Measurements from ENCODE around the gene THADA. TPM values are rescaled to one million over a fixed set of nuclear protein-coding genes. Genes with fewer than 3 reads are reported as not detected.
"Not testable (repeated sequence)": the region's sequence is repeated elsewhere in the genome, so short reads cannot be mapped to it uniquely, and the experiment has no call there.

Gene THADA
- total RNA-seq, 2 experiments from 2014 or later = 32.0 to 32.1 TPM

DNA sequence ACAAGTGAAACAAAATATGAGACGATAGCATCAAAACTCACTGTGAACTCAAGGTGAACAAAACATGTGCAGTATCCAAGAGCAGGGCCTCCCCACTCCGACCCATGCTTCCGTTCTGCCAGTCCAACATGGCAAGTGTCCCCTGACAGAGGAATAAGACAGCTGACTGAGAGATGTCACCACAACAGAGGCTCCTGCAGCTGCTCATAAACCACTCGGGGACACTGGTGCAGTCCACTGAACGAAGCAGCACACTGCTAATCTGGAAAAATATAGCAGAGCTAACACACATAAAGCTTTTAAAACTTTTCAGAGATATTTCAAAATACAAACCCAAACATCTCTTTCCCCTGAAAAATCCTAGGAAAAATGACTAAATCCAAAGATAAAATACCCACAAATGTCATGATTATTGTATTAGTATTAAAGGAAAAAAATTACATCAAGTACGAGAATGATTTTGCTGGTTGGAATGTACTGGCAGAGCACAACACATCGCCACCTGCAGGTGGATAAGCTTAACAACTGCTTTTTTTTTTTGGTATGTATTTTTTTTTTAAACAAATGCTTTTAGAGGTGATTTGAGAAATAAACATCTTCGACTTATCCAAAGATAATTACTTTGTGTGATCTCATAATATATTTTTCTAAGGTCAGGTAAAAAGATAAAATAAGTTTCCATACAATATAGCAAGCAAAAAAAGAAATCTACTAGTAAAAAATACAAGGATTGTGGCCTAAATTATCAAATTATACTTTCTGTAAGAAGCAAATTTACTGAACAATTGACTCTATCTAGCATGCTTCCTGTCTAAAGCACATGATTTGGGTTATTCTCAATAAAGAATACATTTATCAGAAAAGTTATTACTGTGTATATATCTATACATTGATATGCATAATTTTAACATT, 18.6 kb downstream of the THADA start:
- CTCF ChIA-PET = interaction anchor here (0.6 to 4.0 kb wide), 28 partner anchors 8 to 630 kb away, joined by 3 to 27 read pairs (median 4); partner anchors contain the start of gene THADA
- Mint-ChIP-seq H3K4me1 (peaks cover 34% of the 10 kb centered on the region), H3K27me3 (no peaks in the 10 kb centered on the region), H3K36me3 (peaks cover 53% of the 10 kb centered on the region), H3K9me3 (ENCODE audit: low read depth) (no peaks in the 10 kb centered on the region), H3K27ac (peak overlapping the region; percentile 24), H3K4me3 (no peak overlapping the region)
- no peak for DNase-seq
- ATAC-seq = no peak

DNA sequence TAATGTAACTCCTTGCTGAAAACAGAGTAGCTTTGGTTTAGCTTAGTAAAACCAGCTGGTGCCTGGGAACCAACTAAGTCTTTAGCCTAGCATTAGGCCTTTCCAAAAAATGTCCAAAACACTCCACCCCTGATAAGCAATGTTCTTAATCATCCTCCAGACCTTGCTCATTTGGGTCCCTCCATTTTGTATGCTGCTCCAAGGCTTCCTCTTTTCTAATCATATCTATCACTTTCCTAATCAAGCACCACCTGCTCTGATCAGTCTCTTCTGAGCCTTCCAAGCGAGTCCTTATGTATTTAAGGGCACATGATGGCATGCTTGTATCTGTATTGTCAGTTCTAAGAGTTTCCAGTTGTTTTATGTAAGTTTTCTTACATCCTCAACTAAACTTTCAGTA, 23.6 kb downstream of the THADA start:
- ATAC-seq = no peak
- CTCF ChIA-PET = interaction anchor here (2.5 kb wide), 1 partner anchor 8 kb away, joined by 8 read pairs; no protein-coding TSS in a partner anchor
- no peak for DNase-seq
- Mint-ChIP-seq H3K27me3 (no peaks in the 10 kb centered on the region), H3K27ac (peak overlapping the region; percentile 55), H3K4me3 (no peak overlapping the region), H3K4me1 (peaks cover 56% of the 10 kb centered on the region), H3K9me3 (ENCODE audit: low read depth) (no peaks in the 10 kb centered on the region), H3K36me3 (peaks cover 56% of the 10 kb centered on the region)

DNA sequence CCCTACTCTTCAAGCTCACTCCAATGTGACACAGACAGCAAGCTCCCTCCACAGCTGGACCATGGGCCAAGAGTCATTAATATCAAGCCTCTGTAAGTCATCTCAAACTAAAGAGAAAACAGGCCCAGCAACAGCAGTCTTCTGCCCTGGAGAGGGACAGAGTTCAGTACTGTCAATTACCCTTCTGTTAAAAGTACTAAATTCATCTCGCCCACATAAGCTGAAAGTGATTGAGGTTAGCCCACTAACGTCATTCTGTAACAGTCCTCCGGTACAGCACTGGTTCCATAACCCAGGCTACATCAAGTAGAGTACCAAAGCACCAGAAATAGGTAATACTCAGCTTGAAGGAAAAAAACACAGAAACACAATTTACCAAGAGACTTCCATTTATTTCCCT, 25.9 kb downstream of the THADA start:
- peaks cover 65% of the 10 kb centered on the region for H3K4me1 Mint-ChIP-seq
- peak overlapping the region; percentile 90 for H3K27ac Mint-ChIP-seq
- H3K27me3 Mint-ChIP-seq = no peaks in the 10 kb centered on the region
- H3K36me3 Mint-ChIP-seq = peaks cover 61% of the 10 kb centered on the region
- peak; percentile 89 for ATAC-seq
- peak overlapping the region; percentile 57 for H3K4me3 Mint-ChIP-seq
- CTCF ChIA-PET = interaction anchor here (0.6 to 2.5 kb wide), 5 partner anchors 9 to 1037 kb away, joined by 3 to 15 read pairs (median 3); no protein-coding TSS in a partner anchor
- H3K9me3 Mint-ChIP-seq (ENCODE audit: low read depth) = no peaks in the 10 kb centered on the region
- peak; percentile 80 for DNase-seq

DNA sequence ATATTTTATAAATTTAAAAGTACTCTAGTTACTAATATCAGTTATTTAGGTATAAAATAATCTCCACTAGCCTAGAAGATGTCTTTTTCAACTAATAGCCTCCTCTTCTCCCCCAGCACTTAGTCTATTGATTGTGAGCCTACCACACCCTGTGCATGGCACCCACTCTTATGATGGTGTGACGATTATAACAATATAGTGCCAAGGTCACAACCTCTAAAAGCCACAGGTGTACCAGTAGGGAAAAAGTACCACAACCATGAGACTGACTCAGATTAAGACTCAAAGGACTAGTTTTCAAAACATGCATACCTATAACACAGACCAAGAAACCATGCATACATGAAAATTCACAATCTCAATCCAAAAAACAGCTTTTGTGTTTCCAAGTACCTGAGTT, 27.6 kb downstream of the THADA start:
- ATAC-seq (peak; percentile 44), DNase-seq (no peak)
- Mint-ChIP-seq H3K27me3 (no peaks in the 10 kb centered on the region), H3K36me3 (peaks cover 61% of the 10 kb centered on the region), H3K4me1 (peaks cover 74% of the 10 kb centered on the region), H3K9me3 (ENCODE audit: low read depth) (no peaks in the 10 kb centered on the region), H3K27ac (peak overlapping the region; percentile 26), H3K4me3 (no peak overlapping the region)
- CTCF ChIA-PET = interaction anchor here (1.1 to 4.8 kb wide), 2 partner anchors 8 to 27 kb away, joined by 4 to 27 read pairs; no protein-coding TSS in a partner anchor

DNA sequence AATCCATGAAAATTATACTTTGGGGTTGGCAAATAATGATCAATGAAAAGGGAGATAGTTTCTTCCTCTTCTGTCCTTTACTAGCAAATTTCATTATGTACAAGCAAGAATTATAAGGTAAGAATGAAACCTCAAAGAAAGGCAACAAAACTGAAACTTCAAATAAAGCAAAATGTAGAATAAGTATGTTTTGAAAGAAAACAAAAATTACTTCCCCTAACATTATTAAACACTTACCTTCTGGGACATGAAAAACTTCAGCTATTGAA, 29.4 kb downstream of the THADA start:
- ATAC-seq (no peak), DNase-seq (no peak)
- Mint-ChIP-seq H3K27ac (peak overlapping the region; percentile 58), H3K4me1 (peaks cover 80% of the 10 kb centered on the region), H3K4me3 (peak overlapping the region; percentile 1), H3K36me3 (peaks cover 59% of the 10 kb centered on the region), H3K9me3 (ENCODE audit: low read depth) (no peaks in the 10 kb centered on the region), H3K27me3 (no peaks in the 10 kb centered on the region)
- CTCF ChIA-PET = interaction anchor here (0.6 to 4.8 kb wide), 6 partner anchors 10 to 825 kb away, joined by 3 to 27 read pairs (median 4); no protein-coding TSS in a partner anchor

DNA sequence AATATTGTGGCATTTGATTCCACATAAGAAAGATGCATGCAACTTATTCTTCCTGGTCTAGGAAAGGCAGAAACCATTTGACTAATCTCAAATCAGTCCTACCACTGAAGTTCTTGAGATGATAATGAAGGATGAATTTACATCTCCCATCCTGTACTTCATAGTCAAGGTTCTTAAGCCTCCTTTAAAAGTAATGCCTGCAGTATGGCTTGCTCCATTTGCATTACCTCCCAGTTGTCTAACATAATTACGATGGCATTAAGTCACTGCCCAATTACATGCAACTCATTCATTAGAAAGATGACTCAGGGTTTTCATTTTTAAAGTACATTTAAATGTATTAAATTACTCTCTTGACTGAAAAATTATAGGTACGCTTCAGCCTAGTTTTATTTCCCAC, 32.2 kb downstream of the THADA start:
- Mint-ChIP-seq H3K4me3 (no peak overlapping the region), H3K36me3 (peaks cover 52% of the 10 kb centered on the region), H3K27ac (no peak overlapping the region), H3K4me1 (peaks cover 82% of the 10 kb centered on the region), H3K9me3 (ENCODE audit: low read depth) (no peaks in the 10 kb centered on the region), H3K27me3 (no peaks in the 10 kb centered on the region)
- ATAC-seq = no peak
- no peak for DNase-seq
- CTCF ChIA-PET = interaction anchor here (1.0 to 4.8 kb wide), 2 partner anchors 13 to 15 kb away, joined by 4 to 27 read pairs; no protein-coding TSS in a partner anchor

DNA sequence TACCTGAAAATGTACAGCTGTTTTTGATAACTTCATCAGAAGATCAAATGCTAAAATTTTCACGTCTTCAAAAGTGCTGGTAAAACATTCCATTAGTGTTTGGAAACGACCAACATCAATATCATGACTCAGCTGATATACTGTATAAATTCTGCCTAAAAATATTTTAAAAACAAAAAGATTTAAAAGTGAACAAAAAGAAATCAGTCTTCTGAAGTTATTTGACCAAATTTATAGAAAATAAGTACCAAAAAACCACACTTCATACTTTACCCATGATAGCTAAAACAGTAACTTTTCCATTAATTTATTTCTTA, 35.6 kb downstream of the THADA start:
- peak overlapping the region; percentile 48 for H3K4me3 Mint-ChIP-seq
- H3K36me3 Mint-ChIP-seq = peaks cover 50% of the 10 kb centered on the region

DNA sequence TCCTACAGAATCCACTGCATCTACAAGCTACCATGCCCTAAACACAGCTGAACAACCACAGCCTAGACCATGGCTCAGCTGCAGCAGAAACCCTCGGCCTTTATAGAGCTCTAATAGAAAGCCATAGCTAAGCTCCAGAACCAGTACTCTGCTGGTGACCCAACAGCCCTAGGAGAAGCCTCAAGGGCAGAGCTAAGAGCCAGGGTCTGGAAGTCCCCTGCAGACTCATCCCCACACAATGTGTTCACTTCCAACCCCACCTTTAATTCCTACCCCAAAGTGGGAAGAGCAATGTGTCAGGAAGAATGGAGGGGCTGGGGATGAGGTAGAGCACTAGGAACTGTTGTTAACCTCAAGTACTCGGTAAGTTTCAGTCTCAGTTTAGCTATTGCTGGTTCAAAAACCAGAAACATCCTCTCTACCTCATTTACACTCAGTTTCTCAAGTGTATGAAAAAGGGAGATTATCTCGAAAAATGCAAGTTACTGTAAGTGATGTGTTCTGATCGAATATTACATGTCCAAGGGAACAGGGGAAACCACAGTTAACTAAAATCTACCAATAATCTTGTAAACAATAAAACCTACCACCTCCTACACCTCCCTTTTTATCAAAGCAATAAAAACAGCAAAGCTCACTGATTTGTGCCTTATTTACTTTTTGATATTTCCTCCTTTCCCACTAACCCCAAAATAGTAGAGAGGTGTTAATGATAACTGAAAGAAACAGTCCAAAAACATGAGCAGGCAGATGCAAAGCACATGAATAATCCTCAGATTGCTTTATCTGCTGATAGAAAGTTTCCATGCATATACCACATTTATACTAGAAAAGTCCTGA, 36.2 kb downstream of the THADA start:
- no peaks in the 10 kb centered on the region for H3K27me3 Mint-ChIP-seq
- peaks cover 58% of the 10 kb centered on the region for H3K4me1 Mint-ChIP-seq
- DNase-seq (peak; percentile 47), ATAC-seq (peak; percentile 84)
- peaks cover 49% of the 10 kb centered on the region for H3K36me3 Mint-ChIP-seq
- peak overlapping the region; percentile 86 for H3K27ac Mint-ChIP-seq
- CTCF ChIA-PET = interaction anchor here (0.6 to 1.9 kb wide), 8 partner anchors 11 to 579 kb away, joined by 3 to 15 read pairs (median 4); partner anchors contain the start of gene THADA
- H3K9me3 Mint-ChIP-seq (ENCODE audit: low read depth) = no peaks in the 10 kb centered on the region
- H3K4me3 Mint-ChIP-seq = peak overlapping the region; percentile 48

More for the DNA sequence above, 35.6 kb downstream of the THADA start:
- Mint-ChIP-seq H3K4me1 (peaks cover 61% of the 10 kb centered on the region), H3K27me3 (no peaks in the 10 kb centered on the region), H3K9me3 (ENCODE audit: low read depth) (no peaks in the 10 kb centered on the region), H3K27ac (peak overlapping the region; percentile 86)
- CTCF ChIA-PET = interaction anchor here (0.7 to 1.9 kb wide), 8 partner anchors 10 to 433 kb away, joined by 3 to 15 read pairs (median 4); partner anchors contain the start of gene THADA
- ATAC-seq (no peak), DNase-seq (no peak)

DNA sequence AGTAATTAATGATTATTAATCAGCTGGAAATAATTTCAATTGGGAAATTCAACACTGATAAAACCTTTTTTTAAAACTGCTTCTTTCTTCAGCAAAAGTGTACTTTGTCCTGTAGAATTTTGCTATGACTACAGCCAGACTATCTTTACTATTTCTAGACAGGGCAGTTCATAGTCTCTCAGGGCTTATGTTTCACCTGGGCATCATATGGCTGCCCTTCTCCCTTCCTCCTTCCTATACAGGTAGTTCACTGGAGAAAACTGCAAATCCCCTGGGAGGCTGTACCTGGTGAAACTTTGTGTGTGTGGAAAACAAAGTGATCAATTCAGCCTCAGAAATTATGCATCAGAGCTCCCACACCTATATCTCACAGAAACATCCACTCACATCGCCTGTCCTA, 38.6 kb downstream of the THADA start:
- Mint-ChIP-seq H3K36me3 (peaks cover 43% of the 10 kb centered on the region), H3K4me1 (peaks cover 37% of the 10 kb centered on the region), H3K27ac (no peak overlapping the region), H3K9me3 (ENCODE audit: low read depth) (no peaks in the 10 kb centered on the region), H3K4me3 (no peak overlapping the region), H3K27me3 (no peaks in the 10 kb centered on the region)
- ATAC-seq = no peak
- CTCF ChIA-PET = interaction anchor here (1.9 kb wide), 1 partner anchor 20 kb away, joined by 7 read pairs; no protein-coding TSS in a partner anchor
- no peak for DNase-seq

DNA sequence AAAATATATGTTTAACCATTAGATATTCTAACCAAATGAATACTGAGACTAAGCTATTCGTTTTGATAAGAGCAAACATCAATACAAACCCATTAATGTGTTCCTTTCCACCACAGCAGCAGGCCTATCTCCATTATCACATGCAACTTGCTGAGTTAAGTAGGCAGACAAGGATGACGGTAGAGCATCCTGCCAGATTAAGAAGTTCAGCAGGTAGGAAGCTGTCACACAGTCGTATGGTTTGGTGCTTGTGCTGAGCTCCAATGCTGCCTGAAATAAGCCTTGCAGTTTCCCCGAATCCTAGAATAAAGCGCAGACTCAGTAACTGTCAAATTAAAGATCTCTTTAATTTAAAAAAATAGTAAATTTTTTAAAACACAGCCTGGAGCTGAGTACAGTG, 39.6 kb downstream of the THADA start:
- peaks cover 27% of the 10 kb centered on the region for H3K4me1 Mint-ChIP-seq
- H3K27ac Mint-ChIP-seq = no peak overlapping the region
- no peaks in the 10 kb centered on the region for H3K9me3 Mint-ChIP-seq (ENCODE audit: low read depth)
- DNase-seq (no peak), ATAC-seq (no peak)
- no peak overlapping the region for H3K4me3 Mint-ChIP-seq
- CTCF ChIA-PET = interaction anchor here (0.8 to 1.9 kb wide), 3 partner anchors 9 to 21 kb away, joined by 3 to 7 read pairs (median 5); no protein-coding TSS in a partner anchor
- no peaks in the 10 kb centered on the region for H3K27me3 Mint-ChIP-seq
- peaks cover 42% of the 10 kb centered on the region for H3K36me3 Mint-ChIP-seq

DNA sequence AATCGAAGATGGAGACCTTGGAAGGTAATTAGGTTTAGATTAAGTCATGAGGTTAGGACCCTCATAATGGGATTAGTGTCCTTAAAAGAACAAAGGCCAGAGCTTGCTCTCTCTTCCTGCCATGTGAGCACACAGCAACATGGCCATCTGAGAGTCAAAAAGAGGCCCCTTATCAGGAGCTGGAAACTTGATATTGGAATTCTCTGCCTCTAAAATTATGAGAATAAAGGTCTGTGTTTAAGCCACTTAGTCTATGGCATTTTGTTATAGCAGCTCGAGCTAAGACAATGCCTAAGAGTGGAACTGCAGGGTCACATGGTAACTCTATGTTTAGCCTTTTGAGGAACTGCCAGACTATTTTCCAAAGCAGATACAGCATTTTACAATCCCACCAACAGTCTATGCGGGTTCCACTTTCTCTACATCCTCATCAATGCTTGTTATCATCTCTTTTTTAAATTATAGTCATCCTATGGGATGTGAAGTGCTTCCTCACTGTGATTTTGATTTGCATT, 42.4 kb downstream of the THADA start:
- DNase-seq = no peak
- Mint-ChIP-seq H3K27me3 (no peaks in the 10 kb centered on the region), H3K9me3 (ENCODE audit: low read depth) (no peaks in the 10 kb centered on the region), H3K4me1 (peaks cover 12% of the 10 kb centered on the region), H3K4me3 (no peak overlapping the region), H3K27ac (no peak overlapping the region), H3K36me3 (peaks cover 60% of the 10 kb centered on the region)
- CTCF ChIA-PET = interaction anchor here (1.4 kb wide), 1 partner anchor 11 kb away, joined by 3 read pairs; no protein-coding TSS in a partner anchor
- ATAC-seq = no peak

DNA sequence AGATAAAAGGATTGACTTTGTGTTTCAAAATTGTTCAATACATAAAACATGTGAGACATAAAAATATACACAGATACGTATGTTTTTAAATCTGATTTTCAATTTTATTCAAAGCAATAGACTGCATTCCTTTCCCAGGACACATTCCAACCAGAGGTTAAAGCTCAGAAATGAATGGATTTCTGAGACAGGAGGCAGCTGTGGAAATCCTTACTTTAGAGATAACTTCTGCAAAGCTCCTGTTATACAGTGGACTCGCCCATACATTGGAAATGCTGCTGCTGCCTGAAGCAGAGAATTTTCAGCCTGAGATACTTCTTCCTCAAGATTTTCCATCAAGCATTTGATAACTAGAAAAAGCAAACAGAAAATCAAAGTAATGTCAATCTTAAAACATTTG, 43.8 kb downstream of the THADA start:
- no peaks in the 10 kb centered on the region for H3K9me3 Mint-ChIP-seq (ENCODE audit: low read depth)
- peaks cover 12% of the 10 kb centered on the region for H3K4me1 Mint-ChIP-seq
- H3K4me3 Mint-ChIP-seq = no peak overlapping the region
- DNase-seq = no peak
- CTCF ChIA-PET = interaction anchor here (0.9 to 1.2 kb wide), 2 partner anchors 14 to 25 kb away, joined by 4 to 6 read pairs; no protein-coding TSS in a partner anchor
- H3K36me3 Mint-ChIP-seq = peaks cover 58% of the 10 kb centered on the region
- no peaks in the 10 kb centered on the region for H3K27me3 Mint-ChIP-seq
- H3K27ac Mint-ChIP-seq = no peak overlapping the region
- ATAC-seq = no peak

DNA sequence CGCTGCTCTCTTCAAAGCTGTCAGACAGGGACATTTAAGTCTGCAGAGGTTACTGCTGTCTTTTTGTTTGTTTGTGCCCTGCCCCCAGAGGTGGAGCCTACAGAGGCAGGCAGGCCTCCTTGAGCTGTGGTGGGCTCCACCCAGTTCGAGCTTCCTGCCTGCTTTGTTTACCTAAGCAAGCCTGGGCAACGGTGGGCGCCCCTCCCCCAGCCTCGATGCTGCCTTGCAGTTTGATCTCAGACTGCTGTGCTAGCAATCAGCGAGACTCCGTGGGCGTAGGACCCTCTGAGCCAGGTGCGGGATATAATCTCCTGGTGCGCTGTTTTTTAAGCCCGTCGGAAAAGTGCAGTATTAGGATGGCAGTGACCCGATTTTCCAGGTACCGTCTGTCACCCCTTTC, 47.5 kb downstream of the THADA start:
- DNase-seq; ATAC-seq; H3K4me3 Mint-ChIP-seq; H3K4me1 Mint-ChIP-seq; H3K9me3 Mint-ChIP-seq (ENCODE audit: low read depth); H3K27ac Mint-ChIP-seq; CTCF ChIA-PET; H3K27me3 Mint-ChIP-seq: not testable (repeated sequence)
- peaks cover 41% of the 10 kb centered on the region for H3K36me3 Mint-ChIP-seq

Measured in activated CD8-positive, alpha-beta memory T cell treated with anti-CD3 and anti-CD28 coated beads, Interleukin-2, amount 10 ng/mL, durations not matched to agents 7 days and 5 days (primary cell).